Right atrium auricular region (tissue), 2 donors: ENCODE measurements around the gene CERS2. TPM values are rescaled to one million over a fixed set of nuclear protein-coding genes. Genes with fewer than 3 reads are reported as not detected.

Experiments
- DNase-seq: peaks from one replicate; pipeline ENCODE4 v3.0.0-alpha.2; 2019; ENCODE audit warnings: low spot score
- H3K27ac ChIP-seq, 2 donors: fragments of 200-600 bp; sonication (generic); 1 replicate in 1 of 2; 2 replicates in 1 of 2; pipeline ENCODE4 v1.5.1; 2016 to 2019
- H3K27me3 ChIP-seq, 2 donors: fragments of 200-600 bp; sonication (generic); one replicate each; pipeline versions ENCODE4 v1.5.1 to v1.6.0; 2017 to 2019
- H3K36me3 ChIP-seq: fragments of 200-600 bp; sonication (generic); one replicate; pipeline ENCODE4 v1.5.1; 2016
- H3K4me1 ChIP-seq, 2 donors: fragments of 200-600 bp; sonication (generic); one replicate each; pipeline versions ENCODE4 v1.5.1 to v1.6.0; 2017 to 2019
- H3K4me3 ChIP-seq, 2 donors: fragments of 200-600 bp; sonication (generic); 1 replicate in 1 of 2; 2 replicates in 1 of 2; pipeline ENCODE4 v1.5.1; 2017 to 2019; ENCODE audit warnings: mild to moderate bottlenecking in 1 of 2, moderate library complexity in 1 of 2
- H3K9me3 ChIP-seq, 2 donors: fragments of 200-600 bp; sonication (generic); one replicate each; pipeline ENCODE4 v1.5.1; 2019
- total RNA-seq, 2 donors: library from RNA; depleted of rRNA; stranded (reverse); fragments of >200 nt; gene quantifications; one replicate each; pipeline ENCODE4 v1.1.0, GENCODE V29; 2016
- TF ChIP-seq, protein P1 (sequence below), 2 donors: fragments of 200-600 bp; sonication (generic); IDR thresholded peaks; one replicate each; pipeline ENCODE4 v1.5.1; 2019; ENCODE audit warnings: antibody characterized with exemption in 2 of 2

The CERS2 gene
- total RNA-seq, 2 donors from 2014 or later: 47.9 to 91.4 TPM

DNA sequence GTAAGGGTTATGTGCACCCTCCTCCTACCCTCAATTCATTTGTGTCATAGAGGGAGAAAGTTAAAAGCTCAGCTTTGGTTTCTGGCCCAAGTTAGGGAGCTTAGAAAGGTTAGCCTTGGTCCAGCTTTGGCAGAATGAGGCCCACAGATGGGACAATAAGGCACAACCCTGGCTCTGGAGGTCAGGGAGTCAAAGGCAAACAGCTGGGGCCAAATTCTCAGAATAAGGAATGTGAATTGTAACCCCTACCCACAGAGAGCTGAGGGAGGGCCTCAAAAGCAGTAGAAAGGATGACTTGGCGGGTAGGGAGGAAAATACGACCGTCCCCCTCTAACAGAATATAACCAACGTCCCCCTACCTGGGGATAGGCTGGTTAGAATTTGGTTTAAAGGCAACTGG lies 9.0 kb downstream of the CERS2 start:
- Histone ChIP-seq H3K36me3 (peaks cover 83% of the 10 kb centered on the region), H3K9me3 (no peaks in the 10 kb centered on the region), H3K27ac (no peak overlapping the region), H3K27me3 (no peaks in the 10 kb centered on the region), H3K4me3 (no peak overlapping the region), H3K4me1 (peaks cover 0 to 12% of the 10 kb centered on the region in 2 donors)
- no peak for DNase-seq
- TF ChIP-seq, protein P1, sequence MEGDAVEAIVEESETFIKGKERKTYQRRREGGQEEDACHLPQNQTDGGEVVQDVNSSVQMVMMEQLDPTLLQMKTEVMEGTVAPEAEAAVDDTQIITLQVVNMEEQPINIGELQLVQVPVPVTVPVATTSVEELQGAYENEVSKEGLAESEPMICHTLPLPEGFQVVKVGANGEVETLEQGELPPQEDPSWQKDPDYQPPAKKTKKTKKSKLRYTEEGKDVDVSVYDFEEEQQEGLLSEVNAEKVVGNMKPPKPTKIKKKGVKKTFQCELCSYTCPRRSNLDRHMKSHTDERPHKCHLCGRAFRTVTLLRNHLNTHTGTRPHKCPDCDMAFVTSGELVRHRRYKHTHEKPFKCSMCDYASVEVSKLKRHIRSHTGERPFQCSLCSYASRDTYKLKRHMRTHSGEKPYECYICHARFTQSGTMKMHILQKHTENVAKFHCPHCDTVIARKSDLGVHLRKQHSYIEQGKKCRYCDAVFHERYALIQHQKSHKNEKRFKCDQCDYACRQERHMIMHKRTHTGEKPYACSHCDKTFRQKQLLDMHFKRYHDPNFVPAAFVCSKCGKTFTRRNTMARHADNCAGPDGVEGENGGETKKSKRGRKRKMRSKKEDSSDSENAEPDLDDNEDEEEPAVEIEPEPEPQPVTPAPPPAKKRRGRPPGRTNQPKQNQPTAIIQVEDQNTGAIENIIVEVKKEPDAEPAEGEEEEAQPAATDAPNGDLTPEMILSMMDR (IDR thresholded peaks at IDR 0.05): no peak

DNA sequence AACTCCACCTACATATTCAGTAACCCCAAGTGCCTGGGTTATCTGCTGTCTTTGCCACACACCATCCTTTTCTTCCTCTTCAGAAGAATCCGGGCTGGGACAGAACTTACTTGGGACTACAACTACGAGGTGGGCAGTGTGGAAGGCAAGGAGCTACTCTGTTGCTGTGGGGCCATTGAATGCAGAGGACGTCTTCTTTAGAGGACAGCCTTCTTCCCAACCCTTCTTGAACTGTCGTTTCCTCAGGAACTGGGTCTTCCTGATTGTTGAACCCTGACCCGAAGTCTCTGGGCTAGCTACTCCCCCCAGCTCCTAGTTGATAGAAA lies 10.5 kb downstream of the CERS2 start:
- TF ChIP-seq, protein P1 (IDR thresholded peaks at IDR 0.05): no peak
- Histone ChIP-seq H3K9me3 (no peaks in the 10 kb centered on the region), H3K27me3 (no peaks in the 10 kb centered on the region), H3K4me1 (no peaks in the 10 kb centered on the region), H3K27ac (no peak overlapping the region), H3K36me3 (peaks cover 97% of the 10 kb centered on the region), H3K4me3 (no peak overlapping the region)
- no peak for DNase-seq

DNA sequence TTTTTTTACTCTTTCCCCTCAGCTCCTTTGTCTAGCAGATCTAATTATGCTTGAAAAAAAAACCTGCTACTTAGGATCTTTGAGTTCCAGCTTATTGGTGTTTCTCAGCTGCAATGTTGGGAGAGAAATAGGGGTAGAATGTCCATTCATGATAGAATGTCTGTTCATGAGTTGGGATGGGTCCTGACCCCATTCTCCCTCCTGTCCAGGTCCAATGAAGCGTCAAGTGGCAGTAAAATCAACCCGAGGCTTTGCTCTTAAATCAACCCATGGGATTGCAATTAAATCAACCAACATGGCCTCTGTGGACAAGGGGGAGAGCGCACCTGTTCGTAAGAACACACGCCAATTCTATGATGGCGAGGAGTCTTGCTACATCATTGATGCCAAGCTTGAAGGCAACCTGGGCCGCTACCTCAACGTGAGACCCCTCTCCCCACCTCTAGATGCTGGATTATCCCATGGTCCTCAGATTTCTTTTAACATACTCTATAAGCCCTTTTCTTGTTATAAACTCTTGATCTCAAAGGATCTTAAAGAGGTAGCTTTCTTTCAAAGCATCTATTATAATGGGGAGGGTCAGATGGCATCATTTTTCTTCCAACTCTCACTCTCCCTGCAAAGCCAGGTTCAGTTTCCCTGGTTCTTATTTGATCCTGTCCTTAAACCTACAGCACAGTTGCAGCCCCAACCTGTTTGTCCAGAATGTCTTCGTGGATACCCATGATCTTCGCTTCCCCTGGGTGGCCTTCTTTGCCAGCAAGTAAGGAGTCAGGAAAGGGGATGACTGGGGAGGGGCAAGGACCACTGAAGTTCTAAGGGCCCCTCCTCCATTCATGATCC lies 11.1 kb downstream of the CERS2 start:
- H3K27ac ChIP-seq: no peak overlapping the region
- no peaks in the 10 kb centered on the region for H3K27me3 ChIP-seq
- no peaks in the 10 kb centered on the region for H3K4me1 ChIP-seq
- H3K9me3 ChIP-seq: no peaks in the 10 kb centered on the region
- TF ChIP-seq, protein P1 (IDR thresholded peaks at IDR 0.05): no peak
- no peak for DNase-seq
- peaks cover 99% of the 10 kb centered on the region for H3K36me3 ChIP-seq
- H3K4me3 ChIP-seq: no peak overlapping the region

DNA sequence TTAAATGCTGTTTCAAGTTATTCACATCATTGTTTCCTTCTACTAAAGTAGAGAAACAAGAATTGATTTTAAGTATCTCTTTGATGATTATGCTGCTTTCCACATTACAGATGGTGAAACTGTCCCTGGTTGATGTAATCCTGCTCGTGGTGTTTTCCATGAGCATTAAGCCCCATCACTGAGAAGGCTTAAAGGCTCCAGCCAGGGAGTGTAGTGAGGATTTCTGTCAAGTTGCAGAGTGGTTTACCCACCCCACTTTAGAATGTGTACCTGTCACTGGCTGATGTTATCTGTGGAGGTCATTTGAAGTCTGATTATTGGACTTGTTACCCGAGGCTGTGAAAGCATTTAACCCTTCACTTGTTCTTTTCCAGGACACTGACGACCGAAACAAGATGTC lies 12.9 kb downstream of the CERS2 start:
- TF ChIP-seq, protein P1 (IDR thresholded peaks at IDR 0.05): no peak
- Histone ChIP-seq H3K4me1 (no peaks in the 10 kb centered on the region), H3K9me3 (no peaks in the 10 kb centered on the region), H3K4me3 (no peak overlapping the region), H3K27me3 (no peaks in the 10 kb centered on the region), H3K27ac (no peak overlapping the region), H3K36me3 (peaks cover 92% of the 10 kb centered on the region)
- DNase-seq: no peak

DNA sequence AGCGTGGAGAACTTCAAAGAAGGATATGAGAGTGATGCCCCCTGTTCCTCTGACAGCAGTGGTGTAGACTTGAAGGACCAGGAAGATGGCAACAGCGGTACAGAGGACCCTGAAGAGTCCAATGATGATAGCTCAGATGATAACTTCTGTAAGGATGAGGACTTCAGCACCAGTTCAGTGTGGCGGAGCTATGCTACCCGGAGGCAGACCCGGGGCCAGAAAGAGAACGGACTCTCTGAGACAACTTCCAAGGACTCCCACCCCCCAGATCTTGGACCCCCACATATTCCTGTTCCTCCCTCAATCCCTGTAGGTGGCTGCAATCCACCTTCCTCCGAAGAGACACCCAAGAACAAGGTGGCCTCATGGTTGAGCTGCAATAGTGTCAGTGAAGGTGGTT lies 14.0 kb downstream of the CERS2 start:
- H3K9me3 ChIP-seq: no peaks in the 10 kb centered on the region
- H3K36me3 ChIP-seq: peaks cover 82% of the 10 kb centered on the region
- no peaks in the 10 kb centered on the region for H3K27me3 ChIP-seq
- H3K4me1 ChIP-seq: no peaks in the 10 kb centered on the region
- TF ChIP-seq, protein P1 (IDR thresholded peaks at IDR 0.05): no peak
- no peak for DNase-seq
- H3K27ac ChIP-seq: no peak overlapping the region
- H3K4me3 ChIP-seq: no peak overlapping the region

DNA sequence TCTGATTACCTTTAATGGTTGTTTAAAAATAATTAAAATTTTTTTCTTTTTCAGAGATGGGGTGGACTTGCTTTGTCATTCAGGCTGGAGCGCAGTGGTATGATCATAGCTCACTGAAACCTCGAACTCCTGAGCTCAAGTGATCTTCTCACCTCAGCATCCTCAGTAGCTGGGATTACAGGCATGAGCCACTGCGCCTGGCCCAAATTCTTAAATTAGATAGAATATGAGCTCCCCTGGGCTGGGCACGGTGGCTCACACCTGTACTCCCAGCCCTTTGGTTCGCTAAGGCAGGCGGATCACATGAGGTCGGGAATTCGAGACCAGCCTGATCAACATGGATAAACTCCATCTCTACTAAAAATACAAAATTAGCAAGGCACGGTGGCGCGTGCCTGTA lies 17.0 kb downstream of the CERS2 start:
- DNase-seq: peak; percentile 52
- peaks cover 82% of the 10 kb centered on the region for H3K36me3 ChIP-seq
- no peaks in the 10 kb centered on the region for H3K27me3 ChIP-seq
- no peak overlapping the region for H3K4me3 ChIP-seq
- no peaks in the 10 kb centered on the region for H3K9me3 ChIP-seq
- no peaks in the 10 kb centered on the region for H3K4me1 ChIP-seq
- H3K27ac ChIP-seq: no peak overlapping the region
- TF ChIP-seq, protein P1 (IDR thresholded peaks at IDR 0.05): no peak
